Osteoblast (primary cell): ENCODE data around the gene PTCHD4. TPM values are rescaled to one million over a fixed set of nuclear protein-coding genes. Genes with fewer than 3 reads are reported as not detected.

ENCODE experiments used
- DNase-seq: peaks from one replicate; pipeline ENCODE4 v3.0.0; 2011; ENCODE audit warnings: low spot score, mixed read lengths; ENCODE audit not compliant: insufficient read length; ENCODE audit errors: missing footprints
- H2AFZ ChIP-seq: 2 replicates; pipeline ENCODE4 v1.6.0; 2011; ENCODE audit warnings: mild to moderate bottlenecking, low read length
- H3K27ac ChIP-seq: 2 replicates; pipeline ENCODE4 v1.5.1; 2011; ENCODE audit warnings: mild to moderate bottlenecking, low read depth, low read length, moderate library complexity
- H3K27me3 ChIP-seq: 2 replicates; pipeline ENCODE4 v1.6.0; 2012; ENCODE audit warnings: mild to moderate bottlenecking, control low read depth, inconsistent platforms, low read length, moderate library complexity; ENCODE audit not compliant: insufficient read depth
- H3K36me3 ChIP-seq: 2 replicates; pipeline ENCODE4 v1.5.1; 2011; ENCODE audit warnings: mild to moderate bottlenecking, low read length, control low read depth, moderate library complexity; ENCODE audit not compliant: insufficient read depth
- H3K4me1 ChIP-seq: 2 replicates; pipeline ENCODE4 v1.5.1; 2011; ENCODE audit warnings: mild to moderate bottlenecking, low read length, control low read depth, moderate library complexity; ENCODE audit not compliant: insufficient read depth
- H3K4me2 ChIP-seq: 2 replicates; pipeline ENCODE4 v1.6.0; 2011; ENCODE audit warnings: mild to moderate bottlenecking, low read length; ENCODE audit not compliant: insufficient read depth
- H3K4me3 ChIP-seq: fragments of 200-600 bp; sonication (generic); 3 replicates; pipeline ENCODE4 v1.5.1; 2012; ENCODE audit warnings: mild to moderate bottlenecking, low read length, inconsistent platforms; ENCODE audit not compliant: insufficient read depth
- H3K79me2 ChIP-seq: 2 replicates; pipeline ENCODE4 v1.6.0; 2012; ENCODE audit warnings: mild to moderate bottlenecking, low read length, control low read depth, inconsistent platforms; ENCODE audit not compliant: insufficient read depth
- H3K9me3 ChIP-seq: 2 replicates; pipeline ENCODE4 v1.5.1; 2011; ENCODE audit warnings: low read depth, low read length, control low read depth
- H4K20me1 ChIP-seq: 2 replicates; pipeline ENCODE4 v1.6.0; 2012; ENCODE audit warnings: mild to moderate bottlenecking, low read length, control low read depth; ENCODE audit not compliant: insufficient read depth
- CTCF ChIP-seq: IDR thresholded peaks from 2 replicates; pipeline ENCODE4 v1.5.1; 2011; ENCODE audit warnings: mild to moderate bottlenecking, low read depth, low read length, moderate library complexity; ENCODE audit errors: extremely low read depth
- total RNA-seq: library from RNA; depleted of rRNA; stranded (reverse); fragments of >200 nt; gene quantifications from 2 replicates; pipeline ENCODE4 v1.2.3, GENCODE V29; 2012

PTCHD4 gene
- total RNA-seq, 1 donor, result 6.5 TPM

- no peak for DNase-seq
- TF ChIP-seq CTCF, result no peak
- Histone ChIP-seq H4K20me1 (no peaks in the 10 kb centered on the region), H3K36me3 (no peaks in the 10 kb centered on the region), H3K4me3 (no peak overlapping the region), H3K27ac (no peak overlapping the region), H3K79me2 (no peaks in the 10 kb centered on the region), H2AFZ (no peak overlapping the region), H3K27me3 (no peaks in the 10 kb centered on the region), H3K4me2 (no peak overlapping the region), H3K4me1 (no peaks in the 10 kb centered on the region), H3K9me3 (no peaks in the 10 kb centered on the region)
These were observed 20.5 kb downstream of the PTCHD4 start for GRCh38 chr6:48090546-48090945.

GRCh38 chr6:48087448-48087847, 23.5 kb downstream of the PTCHD4 start:
- Histone ChIP-seq H3K27me3 (no peaks in the 10 kb centered on the region), H3K4me3 (no peak overlapping the region), H3K36me3 (no peaks in the 10 kb centered on the region), H3K4me2 (no peak overlapping the region), H2AFZ (no peak overlapping the region), H3K9me3 (no peaks in the 10 kb centered on the region), H3K4me1 (no peaks in the 10 kb centered on the region), H3K79me2 (no peaks in the 10 kb centered on the region), H4K20me1 (no peaks in the 10 kb centered on the region), H3K27ac (no peak overlapping the region)
- TF ChIP-seq CTCF, result peak; percentile 50
- no peak for DNase-seq

GRCh38 chr6:48086187-48086586, 24.8 kb downstream of the PTCHD4 start:
- Histone ChIP-seq H3K9me3 (no peaks in the 10 kb centered on the region), H3K4me1 (no peaks in the 10 kb centered on the region), H3K36me3 (no peaks in the 10 kb centered on the region), H3K4me2 (no peak overlapping the region), H4K20me1 (no peaks in the 10 kb centered on the region), H3K79me2 (no peaks in the 10 kb centered on the region), H3K27me3 (no peaks in the 10 kb centered on the region), H3K27ac (no peak overlapping the region), H2AFZ (no peak overlapping the region), H3K4me3 (no peak overlapping the region)
- DNase-seq, result peak; percentile 21
- peak; percentile 30 for TF ChIP-seq CTCF

GRCh38 chr6:48085131-48085741, 25.8 kb downstream of the PTCHD4 start:
- DNase-seq, result no peak
- Histone ChIP-seq H3K4me3 (no peak overlapping the region), H3K27ac (no peak overlapping the region), H3K27me3 (no peaks in the 10 kb centered on the region), H2AFZ (no peak overlapping the region), H4K20me1 (no peaks in the 10 kb centered on the region), H3K36me3 (no peaks in the 10 kb centered on the region), H3K4me1 (no peaks in the 10 kb centered on the region), H3K79me2 (no peaks in the 10 kb centered on the region), H3K4me2 (no peak overlapping the region), H3K9me3 (no peaks in the 10 kb centered on the region)
- TF ChIP-seq CTCF, result no peak
